Measurements from ENCODE around the gene CDH13.
A peak's percentile ranks its signal among the peaks of the same experiment; 100 is the strongest.

CDH13 gene

DNA sequence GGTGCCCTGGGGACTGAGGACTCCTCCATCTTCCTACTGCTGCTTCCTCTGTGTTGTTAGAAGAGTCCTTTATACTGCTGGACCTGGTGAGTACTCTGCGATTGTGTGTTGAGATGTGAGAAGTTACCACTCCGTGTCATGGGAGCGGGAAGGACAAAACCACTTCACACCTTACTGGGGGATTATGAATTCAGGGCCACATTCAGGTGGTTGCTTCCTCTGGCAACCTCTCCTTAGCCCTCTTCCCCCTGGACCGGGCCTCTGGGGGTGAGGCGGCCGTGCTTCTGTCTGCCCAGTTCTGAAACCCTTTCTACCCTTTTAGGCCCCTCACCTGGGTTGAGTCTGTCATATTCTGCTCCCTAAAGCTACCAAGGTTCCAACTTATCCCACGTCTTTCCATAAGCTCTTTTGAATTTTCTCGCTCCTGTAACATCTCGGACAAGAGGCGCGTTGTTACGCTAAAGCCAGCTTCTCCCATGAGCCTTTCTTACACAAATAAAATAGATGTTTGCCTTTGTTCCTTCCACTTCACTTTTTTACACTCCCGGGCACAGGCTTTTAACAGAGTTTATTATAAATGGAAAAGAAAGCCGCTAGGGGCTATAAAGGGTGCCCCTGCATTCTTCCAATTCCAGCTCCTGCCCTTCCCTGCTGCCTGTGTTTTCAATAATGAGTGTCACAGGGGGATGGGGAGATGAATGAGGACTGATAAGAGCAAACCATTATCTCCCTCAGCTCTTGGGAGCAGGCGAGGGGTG is 20.7 kb upstream of the CDH13 start:
- no peak for FAIRE-seq
- DNase-seq (ENCODE audit: insufficient read length, low spot score) = no peak
- no peak for TF ChIP-seq POLR2A (IDR thresholded peaks at IDR 0.05; ENCODE audit: low read depth, low read length)

DNA sequence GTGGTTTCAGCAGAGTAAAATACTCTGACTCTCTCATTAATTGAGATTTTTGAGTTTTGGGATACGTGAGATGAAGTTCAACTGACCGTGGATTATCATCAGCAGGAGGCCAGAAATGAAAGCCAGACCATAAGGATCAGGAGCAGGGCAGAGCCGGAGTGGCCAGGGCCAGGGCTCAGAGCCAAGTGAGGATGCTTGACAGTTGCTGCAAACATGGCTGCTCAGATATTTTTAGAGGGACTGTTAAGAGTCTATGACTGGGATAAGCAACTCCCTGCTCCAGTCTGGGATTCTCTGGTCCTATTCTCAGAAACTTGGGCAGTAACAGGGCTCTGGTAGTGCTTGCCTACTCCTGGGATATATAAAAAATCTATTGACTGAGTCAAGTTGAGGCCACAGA is 17.6 kb upstream of the CDH13 start:
- no peak for TF ChIP-seq POLR2A (IDR thresholded peaks at IDR 0.05; ENCODE audit: low read depth, low read length)
- no peak for FAIRE-seq
- DNase-seq (ENCODE audit: insufficient read length, low spot score) = no peak

DNA sequence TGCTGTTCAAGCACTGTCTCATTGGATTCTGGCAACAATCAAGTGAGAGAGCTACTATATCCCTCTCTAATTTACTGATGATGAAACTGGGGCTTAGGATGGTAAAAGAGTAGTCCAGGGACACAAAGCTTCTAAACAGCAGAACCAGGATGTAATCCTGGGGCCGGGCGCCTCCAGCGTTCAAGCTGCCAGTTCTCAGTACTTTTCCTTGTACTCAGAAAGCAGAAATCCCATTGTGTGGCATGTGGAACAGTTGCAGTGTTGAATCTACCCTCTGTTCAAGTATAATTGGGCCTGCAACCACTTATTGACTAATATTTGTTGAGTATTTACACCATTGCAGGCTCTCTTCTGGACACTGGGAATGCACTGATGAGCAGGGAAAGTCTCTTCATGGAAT is 14.5 kb upstream of the CDH13 start:
- FAIRE-seq = no peak
- TF ChIP-seq POLR2A (IDR thresholded peaks at IDR 0.05; ENCODE audit: low read depth, low read length) = no peak
- no peak for DNase-seq (ENCODE audit: insufficient read length, low spot score)

DNA sequence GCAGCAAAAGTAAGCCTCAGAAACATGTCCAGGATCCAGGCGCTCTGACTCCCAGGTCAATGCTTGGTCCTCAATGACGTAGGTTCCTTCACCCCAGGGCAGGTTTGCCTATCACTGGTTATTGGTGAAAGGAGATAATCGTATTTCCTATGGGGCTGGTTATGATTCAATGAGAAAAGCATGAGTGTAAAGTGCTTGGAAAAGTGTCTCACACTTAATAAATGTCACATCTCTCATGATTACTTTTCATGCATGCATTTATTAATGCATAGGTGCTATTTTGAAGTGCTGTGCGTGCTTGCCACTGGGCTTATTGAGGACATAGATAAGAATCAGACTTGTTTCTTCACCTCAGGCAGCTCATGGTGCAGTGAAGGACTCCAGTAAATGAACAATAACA is 10.4 kb upstream of the CDH13 start:
- TF ChIP-seq POLR2A (IDR thresholded peaks at IDR 0.05; ENCODE audit: low read depth, low read length) = no peak
- FAIRE-seq (no peak), DNase-seq (ENCODE audit: insufficient read length, low spot score) (no peak)

DNA sequence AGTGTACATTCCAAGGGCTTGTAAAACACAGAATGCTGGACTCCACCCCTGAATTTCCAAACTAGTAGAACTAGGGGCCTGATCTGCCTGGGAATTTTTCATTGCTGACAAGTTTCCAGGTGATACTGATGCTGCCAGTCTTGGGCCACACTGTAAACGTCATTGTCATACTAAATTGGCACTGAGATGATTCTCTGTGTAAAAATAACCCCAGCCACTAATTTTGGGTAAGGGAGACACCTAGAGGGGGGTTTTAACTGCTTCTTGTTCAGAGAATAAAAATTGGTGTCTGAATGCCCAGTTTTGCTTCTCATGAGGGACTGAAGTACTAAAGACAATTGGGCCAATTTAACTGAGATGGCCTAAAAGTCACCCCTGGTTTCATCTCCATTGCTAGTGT is 5.0 kb upstream of the CDH13 start:
- FAIRE-seq (no peak), DNase-seq (ENCODE audit: insufficient read length, low spot score) (no peak)
- no peak for TF ChIP-seq POLR2A (IDR thresholded peaks at IDR 0.05; ENCODE audit: low read depth, low read length)

DNA sequence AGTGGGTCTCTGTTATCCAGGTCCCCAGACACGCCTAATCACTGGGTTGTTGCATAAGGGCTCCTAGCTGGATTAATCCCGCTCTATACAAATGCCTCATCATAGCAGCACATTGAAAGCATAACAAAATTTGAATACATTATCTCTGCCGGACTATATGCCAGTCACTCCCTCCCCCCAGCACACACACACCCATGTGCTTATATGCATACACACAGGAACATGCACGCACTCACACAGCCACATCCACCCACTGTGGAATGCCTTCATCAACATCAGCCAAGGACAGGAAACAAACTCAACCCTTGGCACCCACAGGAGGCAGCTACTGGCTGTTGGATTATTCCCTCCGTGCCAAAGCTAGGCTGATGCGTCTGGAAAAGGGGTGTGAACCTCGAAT is 3.5 kb upstream of the CDH13 start:
- DNase-seq (ENCODE audit: insufficient read length, low spot score) = no peak
- no peak for FAIRE-seq
- TF ChIP-seq POLR2A (IDR thresholded peaks at IDR 0.05; ENCODE audit: low read depth, low read length) = no peak

DNA sequence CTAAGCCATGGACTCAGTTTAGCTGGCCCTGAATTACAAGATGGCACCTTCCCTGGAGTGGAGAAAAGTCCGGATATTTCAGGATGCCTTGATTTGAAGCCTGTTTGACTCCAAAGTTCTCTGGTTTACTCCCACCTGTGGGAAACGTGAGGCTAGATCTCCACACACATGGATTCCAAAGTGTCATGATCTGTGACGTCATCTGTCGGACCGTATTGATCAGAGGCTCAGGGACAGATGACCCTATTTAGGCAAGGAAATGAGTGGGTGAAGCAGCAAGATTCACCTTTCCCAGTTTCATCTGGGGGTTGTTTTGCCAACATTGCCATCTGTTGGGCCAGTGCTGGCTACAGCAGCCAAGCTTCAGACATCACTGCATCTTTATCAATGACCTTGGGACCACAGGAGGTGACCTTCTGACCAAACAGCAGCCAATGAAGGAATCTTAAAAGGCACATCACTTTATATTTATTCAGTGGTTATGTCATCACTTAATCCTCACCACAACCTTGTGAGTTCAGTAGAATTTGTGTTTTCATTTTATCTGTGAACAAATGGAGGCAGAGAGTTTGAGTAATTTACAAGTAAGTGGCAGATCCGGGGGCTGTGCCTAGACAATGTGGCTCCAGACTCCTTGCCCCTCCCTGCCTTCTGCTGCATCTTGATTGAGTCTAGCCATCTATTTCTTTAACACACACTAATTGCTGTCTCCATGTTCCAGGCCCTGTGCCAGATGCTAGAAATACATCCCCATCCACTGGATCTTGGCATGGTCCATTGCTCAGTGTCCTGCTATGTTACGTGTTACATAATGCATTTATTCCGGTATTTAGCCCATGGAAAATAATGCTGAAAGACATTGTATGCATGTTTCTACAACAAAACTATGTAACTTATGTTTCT is 1.5 kb upstream of the CDH13 start:
- no peak for TF ChIP-seq POLR2A (IDR thresholded peaks at IDR 0.05; ENCODE audit: low read depth, low read length)
- DNase-seq (ENCODE audit: insufficient read length, low spot score) = no peak
- no peak for FAIRE-seq

DNA sequence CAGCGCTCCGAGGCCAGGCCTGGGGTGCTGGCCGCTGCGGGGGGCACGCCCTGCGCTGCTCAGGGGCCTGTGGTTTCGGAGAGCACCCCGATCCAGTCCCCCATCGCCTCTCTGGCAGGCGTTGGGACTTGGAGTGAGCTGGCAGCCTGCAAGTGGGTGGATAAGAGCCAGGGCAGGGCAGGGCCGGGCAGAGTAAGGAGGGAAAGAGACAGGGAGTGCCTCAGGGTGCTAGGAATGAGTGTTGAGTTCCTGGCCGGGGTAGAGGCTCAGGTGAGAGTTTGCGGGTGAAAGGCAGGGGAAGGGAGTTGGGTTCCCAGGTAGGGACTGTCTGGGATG is 1.3 kb downstream of the CDH13 start:
- FAIRE-seq = no peak
- peak; percentile 63 for DNase-seq (ENCODE audit: insufficient read length, low spot score)
- peak; percentile 74 for TF ChIP-seq POLR2A (IDR thresholded peaks at IDR 0.05; ENCODE audit: low read depth, low read length)

DNA sequence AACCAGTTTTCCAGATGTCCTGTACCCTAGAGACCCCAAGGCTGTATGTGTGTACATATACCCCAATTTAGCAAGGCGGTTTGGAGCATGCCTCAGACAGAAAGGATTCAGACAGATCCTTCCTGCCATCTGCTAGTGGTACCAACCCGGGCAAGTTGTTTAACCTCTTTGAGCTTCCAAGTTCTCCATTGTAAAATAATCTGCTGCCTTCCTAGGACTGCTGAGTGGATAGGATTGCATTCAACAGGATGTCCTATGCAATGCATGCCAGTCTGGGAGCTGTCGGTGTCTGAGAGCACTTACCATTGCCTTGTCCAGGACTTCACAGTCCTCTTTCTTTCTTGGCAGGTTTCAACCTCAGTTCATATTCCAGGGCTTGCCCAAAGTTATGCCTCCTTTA is 1.9 kb downstream of the CDH13 start:
- FAIRE-seq = no peak
- DNase-seq (ENCODE audit: insufficient read length, low spot score) = no peak

DNA sequence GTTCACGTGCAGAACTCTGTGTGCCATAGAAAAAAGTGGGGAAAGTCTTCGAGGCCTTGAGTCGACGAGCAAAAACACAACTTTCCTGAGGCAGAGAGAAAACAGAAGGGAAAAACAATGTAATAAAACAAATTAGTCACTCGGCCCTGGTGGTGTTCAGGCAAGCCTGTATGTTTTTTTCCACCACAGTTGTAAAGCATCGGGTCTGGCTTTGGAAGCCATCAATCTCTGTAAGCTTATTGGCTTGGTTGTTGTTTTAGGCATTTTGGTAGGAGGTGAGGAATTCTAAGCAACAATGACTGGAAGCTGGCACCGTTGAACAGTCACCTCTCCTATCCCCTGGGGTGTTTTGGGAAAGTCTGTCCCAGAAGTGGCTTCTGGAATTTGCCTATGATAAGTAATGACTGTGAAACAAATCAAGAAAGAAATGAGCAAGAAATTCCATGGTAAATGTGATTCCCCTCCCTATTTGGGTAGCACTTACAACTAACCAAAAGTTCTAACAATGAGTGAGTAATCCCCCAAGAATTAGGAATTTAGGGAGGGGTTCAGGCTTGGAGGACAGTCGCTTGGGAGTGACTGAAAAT is 2.8 kb downstream of the CDH13 start:
- peak; percentile 57 for DNase-seq (ENCODE audit: insufficient read length, low spot score)
- FAIRE-seq = no peak
- TF ChIP-seq POLR2A (IDR thresholded peaks at IDR 0.05; ENCODE audit: low read depth, low read length) = no peak

More for the DNA sequence above, 1.9 kb downstream of the CDH13 start:
- TF ChIP-seq POLR2A (IDR thresholded peaks at IDR 0.05; ENCODE audit: low read depth, low read length) = no peak

DNA sequence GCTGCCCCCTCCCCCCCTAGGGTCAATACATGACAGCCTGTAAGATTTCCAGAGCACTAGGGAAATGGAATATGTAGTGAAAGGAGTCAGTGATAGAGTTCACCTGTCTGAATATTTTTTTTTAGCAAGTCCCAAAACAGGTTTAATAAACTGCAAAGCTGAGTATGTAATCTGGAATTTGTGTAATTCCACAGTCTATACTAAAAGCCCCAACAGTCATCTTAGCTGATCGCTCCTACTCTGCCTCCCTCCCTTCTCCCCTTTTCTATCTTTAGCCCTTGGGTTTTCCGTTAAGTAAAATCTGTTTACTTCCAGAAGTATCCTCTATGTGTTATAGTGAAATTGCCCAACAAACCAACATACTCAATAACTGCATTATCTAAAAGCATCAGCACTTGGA is 3.5 kb downstream of the CDH13 start:
- DNase-seq (ENCODE audit: insufficient read length, low spot score) (no peak), FAIRE-seq (no peak)
- no peak for TF ChIP-seq POLR2A (IDR thresholded peaks at IDR 0.05; ENCODE audit: low read depth, low read length)

DNA sequence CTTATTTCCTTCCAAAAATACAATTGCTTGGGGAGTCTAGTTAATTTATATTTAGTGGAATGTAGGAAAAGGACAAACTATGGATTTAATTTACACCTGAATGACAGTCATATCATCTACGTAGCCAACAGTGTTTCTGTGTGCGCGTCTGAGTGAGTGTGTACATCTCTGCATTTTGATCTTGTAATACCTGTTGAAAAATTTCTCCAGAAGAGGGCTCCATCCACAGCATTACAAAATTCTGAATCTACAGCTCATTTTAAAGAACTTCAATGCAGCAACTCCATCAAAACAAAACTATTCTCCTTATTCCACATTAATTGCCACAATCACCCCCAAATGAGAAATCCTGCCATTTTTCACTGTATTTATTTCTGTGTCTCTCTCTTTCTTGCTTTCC is 3.9 kb downstream of the CDH13 start:
- TF ChIP-seq POLR2A (IDR thresholded peaks at IDR 0.05; ENCODE audit: low read depth, low read length) = no peak
- DNase-seq (ENCODE audit: insufficient read length, low spot score) = no peak
- no peak for FAIRE-seq

DNA sequence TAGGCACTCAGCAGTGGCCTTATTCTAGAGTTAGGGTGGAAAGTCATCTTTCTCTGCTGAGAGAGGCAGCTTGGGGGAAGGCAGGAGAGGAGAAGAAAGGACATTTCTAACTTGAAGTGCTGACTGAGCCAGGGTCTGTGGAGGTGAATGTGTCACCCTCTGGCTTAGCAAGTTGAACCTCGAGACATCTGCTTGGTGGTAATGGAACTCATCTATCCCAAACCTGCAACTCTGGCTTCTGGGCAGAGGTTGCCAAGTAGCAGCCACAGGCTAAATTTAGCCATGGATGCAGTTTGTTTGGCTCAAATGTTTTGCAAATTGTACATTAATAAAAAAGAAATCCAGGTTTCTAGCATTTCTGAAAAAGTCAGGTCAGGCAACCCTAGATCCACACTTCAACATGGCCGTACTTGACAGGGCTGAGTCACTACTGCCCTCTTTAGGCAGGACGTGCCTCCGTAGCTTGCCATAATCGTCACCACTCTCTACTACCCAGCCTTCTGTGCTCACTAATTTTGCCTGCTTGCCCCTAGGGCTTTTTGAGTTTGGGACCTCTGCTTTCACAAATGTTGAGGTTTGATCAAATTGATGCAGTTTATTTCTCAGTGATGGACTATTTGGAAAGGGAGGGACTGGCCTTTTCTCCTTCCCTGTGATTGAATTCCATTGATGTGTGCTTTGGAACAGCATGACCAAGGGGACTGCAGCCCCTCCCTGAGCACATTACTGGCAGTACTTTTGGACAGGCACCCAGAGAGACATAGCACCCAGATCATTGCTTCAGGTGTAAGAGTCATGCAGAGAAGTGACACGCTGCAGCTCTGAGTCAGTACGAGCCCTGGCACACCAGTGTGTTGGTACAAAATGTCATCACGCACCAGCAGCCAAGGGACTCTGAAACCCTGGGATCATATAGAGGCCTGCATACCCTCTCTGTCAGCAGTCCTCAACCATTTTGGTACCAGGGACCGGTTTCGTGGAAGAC is 5.2 kb downstream of the CDH13 start:
- TF ChIP-seq POLR2A (IDR thresholded peaks at IDR 0.05; ENCODE audit: low read depth, low read length) = no peak
- DNase-seq (ENCODE audit: insufficient read length, low spot score) (no peak), FAIRE-seq (no peak)

Data from H54 (cell line).